KOPT-K1 (cell line): Measurements from ENCODE around the gene PFN4.
"Not testable (repeated sequence)": the region's sequence is repeated elsewhere in the genome, so short reads cannot be mapped to it uniquely, and the experiment has no call there.

Experiments used
- H3K27ac ChIP-seq: fragments of 200-600 bp; sonication (generic); 2 replicates; pipeline ENCODE4 v1.5.1; 2016; ENCODE audit warnings: antibody characterized with exemption, mild to moderate bottlenecking, low read depth, low read length; ENCODE audit not compliant: poor library complexity, severe bottlenecking
- H3K36me3 ChIP-seq: fragments of 200-600 bp; sonication (generic); 2 replicates; pipeline ENCODE4 v1.5.1; 2017; ENCODE audit warnings: antibody characterized with exemption, mild to moderate bottlenecking, low read length, moderate library complexity; ENCODE audit not compliant: insufficient read depth
- H3K9me3 ChIP-seq: fragments of 200-600 bp; sonication (generic); 2 replicates; pipeline ENCODE4 v1.5.1; 2017; ENCODE audit warnings: antibody characterized with exemption, low read length, mild to moderate bottlenecking; ENCODE audit not compliant: insufficient read depth, poor library complexity, severe bottlenecking

Gene PFN4

GRCh38 chr2:24123195-24123921 is at the start of gene PFN4, which contains the start of gene FAM228B:
Gene PFN4 (minus strand): TSS chr2:24123334. CDS start chr2:24122535, 799 bp downstream.
Gene FAM228B (plus strand): TSS chr2:24123469. CDS start chr2:24124362, 893 bp downstream.
- H3K27ac ChIP-seq: peak within 1 kb of the TSS; percentile 81

GRCh38 chr2:24169023-24169422 is 45.9 kb upstream of the PFN4 start:
- no peaks in the 10 kb centered on the region for H3K36me3 ChIP-seq
- no peaks in the 10 kb centered on the region for H3K9me3 ChIP-seq
- H3K27ac ChIP-seq: no peak overlapping the region

More at GRCh38 chr2:24123195-24123921, at the start of gene PFN4, which contains the start of gene FAM228B:
- no peaks in the 10 kb centered on the region for H3K9me3 ChIP-seq
- H3K36me3 ChIP-seq: no peaks in the 10 kb centered on the region

GRCh38 chr2:24164416-24164973 is 41.4 kb upstream of the PFN4 start:
- no peak overlapping the region for H3K27ac ChIP-seq
- no peaks in the 10 kb centered on the region for H3K9me3 ChIP-seq
- no peaks in the 10 kb centered on the region for H3K36me3 ChIP-seq

- Histone ChIP-seq H3K9me3 (no peaks in the 10 kb centered on the region), H3K36me3 (no peaks in the 10 kb centered on the region), H3K27ac (no peak overlapping the region)
Observed at GRCh38 chr2:24163601-24164000, 40.5 kb upstream of the PFN4 start.

GRCh38 chr2:24163186-24163585 is 40.1 kb upstream of the PFN4 start:
- Histone ChIP-seq H3K27ac (no peak overlapping the region), H3K9me3 (no peaks in the 10 kb centered on the region), H3K36me3 (no peaks in the 10 kb centered on the region)

- no peaks in the 10 kb centered on the region for H3K9me3 ChIP-seq
- H3K36me3 ChIP-seq: no peaks in the 10 kb centered on the region
- no peak overlapping the region for H3K27ac ChIP-seq
Observed at GRCh38 chr2:24162494-24162893, 39.4 kb upstream of the PFN4 start.

- Histone ChIP-seq H3K9me3 (no peaks in the 10 kb centered on the region), H3K36me3 (no peaks in the 10 kb centered on the region), H3K27ac (no peak overlapping the region)
Observed at GRCh38 chr2:24160761-24161160, 37.6 kb upstream of the PFN4 start.

GRCh38 chr2:24159708-24160107 is 36.6 kb upstream of the PFN4 start:
- Histone ChIP-seq H3K27ac (no peak overlapping the region), H3K36me3 (no peaks in the 10 kb centered on the region), H3K9me3 (no peaks in the 10 kb centered on the region)

- Histone ChIP-seq H3K9me3 (no peaks in the 10 kb centered on the region), H3K27ac (no peak overlapping the region), H3K36me3 (no peaks in the 10 kb centered on the region)
Observed at GRCh38 chr2:24158131-24158530, 35.0 kb upstream of the PFN4 start.

GRCh38 chr2:24153478-24153877 is 30.3 kb upstream of the PFN4 start:
- H3K9me3 ChIP-seq: no peaks in the 10 kb centered on the region
- no peaks in the 10 kb centered on the region for H3K36me3 ChIP-seq

GRCh38 chr2:24152413-24153197 is 29.5 kb upstream of the PFN4 start:
- Histone ChIP-seq H3K9me3 (peaks cover 8% of the 10 kb centered on the region), H3K36me3 (no peaks in the 10 kb centered on the region), H3K27ac (no peak overlapping the region)

More at GRCh38 chr2:24153478-24153877, 30.3 kb upstream of the PFN4 start:
- no peak overlapping the region for H3K27ac ChIP-seq

GRCh38 chr2:24147364-24147763 is 24.2 kb upstream of the PFN4 start:
- peaks cover 13% of the 10 kb centered on the region for H3K9me3 ChIP-seq
- no peak overlapping the region for H3K27ac ChIP-seq
- no peaks in the 10 kb centered on the region for H3K36me3 ChIP-seq

- H3K27ac ChIP-seq, H3K36me3 ChIP-seq, H3K9me3 ChIP-seq: not testable (repeated sequence)
Observed at GRCh38 chr2:24140305-24140704, 17.2 kb upstream of the PFN4 start.

- no peaks in the 10 kb centered on the region for H3K36me3 ChIP-seq
- no peak overlapping the region for H3K27ac ChIP-seq
- peaks cover 15% of the 10 kb centered on the region for H3K9me3 ChIP-seq
Observed at GRCh38 chr2:24132543-24132942, 9.4 kb upstream of the PFN4 start.

- no peaks in the 10 kb centered on the region for H3K9me3 ChIP-seq
- H3K36me3 ChIP-seq: no peaks in the 10 kb centered on the region
- H3K27ac ChIP-seq: no peak overlapping the region
Observed at GRCh38 chr2:24125956-24126355, 2.8 kb upstream of the PFN4 start.
